ENCODE results near the gene FCRL2.

Gene FCRL2

GRCh38 chr1:157732755-157733154 is 44.2 kb downstream of the FCRL2 start:
- no peak overlapping the region for H3K4me3 ChIP-seq (replicated peaks; ENCODE audit: low read depth, low read length)
- DNase-seq (ENCODE audit: extremely low read depth, low read depth): no peak

GRCh38 chr1:157725221-157725577 is 51.7 kb downstream of the FCRL2 start:
- H3K4me3 ChIP-seq (replicated peaks; ENCODE audit: low read depth, low read length): no peak overlapping the region
- no peak for TF ChIP-seq CTCF (IDR thresholded peaks at IDR 0.05; ENCODE audit: low read depth, low read length, missing control alignments)
- no peak for DNase-seq (ENCODE audit: extremely low read depth, low read depth)

More at GRCh38 chr1:157732755-157733154, 44.2 kb downstream of the FCRL2 start:
- no peak for TF ChIP-seq CTCF (IDR thresholded peaks at IDR 0.05; ENCODE audit: low read depth, low read length, missing control alignments)

GRCh38 chr1:157724537-157725220 is 52.3 kb downstream of the FCRL2 start:
- H3K4me3 ChIP-seq (replicated peaks; ENCODE audit: low read depth, low read length): no peak overlapping the region
- DNase-seq (ENCODE audit: extremely low read depth, low read depth): no peak
- no peak for TF ChIP-seq CTCF (IDR thresholded peaks at IDR 0.05; ENCODE audit: low read depth, low read length, missing control alignments)

GRCh38 chr1:157723157-157723556 is 53.8 kb downstream of the FCRL2 start:
- no peak overlapping the region for H3K4me3 ChIP-seq (replicated peaks; ENCODE audit: low read depth, low read length)
- TF ChIP-seq CTCF (IDR thresholded peaks at IDR 0.05; ENCODE audit: low read depth, low read length, missing control alignments): no peak
- DNase-seq (ENCODE audit: extremely low read depth, low read depth): no peak

DNA sequence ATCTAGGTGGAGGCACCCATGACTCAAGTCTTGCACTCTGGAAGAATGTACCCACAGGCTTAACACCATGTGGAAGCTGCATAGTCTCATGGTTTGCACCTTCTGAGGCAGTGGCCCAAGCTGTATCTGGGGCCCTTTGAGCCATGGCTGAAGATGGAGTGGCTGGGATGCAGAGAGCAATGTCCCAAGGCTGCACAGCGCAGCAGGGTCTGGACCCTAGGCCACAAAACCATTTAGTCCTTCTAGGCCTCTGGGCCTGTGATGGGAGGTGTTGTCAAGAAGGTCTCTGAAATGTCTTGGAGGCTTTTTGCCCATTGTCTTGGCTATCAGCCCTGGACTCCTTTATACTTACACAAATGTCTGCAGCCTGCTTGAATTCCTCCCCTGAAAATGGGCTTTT is 54.9 kb downstream of the FCRL2 start:
- TF ChIP-seq CTCF (IDR thresholded peaks at IDR 0.05; ENCODE audit: low read depth, low read length, missing control alignments): no peak
- no peak for DNase-seq (ENCODE audit: extremely low read depth, low read depth)
- no peak overlapping the region for H3K4me3 ChIP-seq (replicated peaks; ENCODE audit: low read depth, low read length)

DNA sequence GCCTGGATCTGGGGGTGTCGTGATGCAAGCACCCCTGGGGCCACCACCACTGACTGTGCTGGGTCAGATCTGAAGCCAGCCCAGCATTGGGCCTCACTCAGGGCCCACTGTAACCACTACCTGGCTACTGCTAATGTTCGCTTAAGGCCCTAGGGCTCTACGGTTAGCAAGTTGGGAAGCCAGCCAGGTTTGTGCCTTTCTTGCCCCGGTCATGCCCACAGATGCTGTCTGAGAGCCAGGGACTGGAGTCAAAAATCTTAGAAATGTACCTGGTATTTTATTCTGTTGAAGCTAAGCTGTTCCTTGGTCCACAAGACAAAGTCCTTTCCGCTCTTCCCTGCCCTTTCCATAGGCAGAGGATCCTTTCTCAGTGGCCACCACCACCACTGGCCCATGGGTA is 61.2 kb downstream of the FCRL2 start:
- DNase-seq (ENCODE audit: extremely low read depth, low read depth): no peak
- H3K4me3 ChIP-seq (replicated peaks; ENCODE audit: low read depth, low read length): no peak overlapping the region
- no peak for TF ChIP-seq CTCF (IDR thresholded peaks at IDR 0.05; ENCODE audit: low read depth, low read length, missing control alignments)

GRCh38 chr1:157711802-157712201 is 65.1 kb downstream of the FCRL2 start:
- H3K4me3 ChIP-seq (replicated peaks; ENCODE audit: low read depth, low read length): no peak overlapping the region
- no peak for TF ChIP-seq CTCF (IDR thresholded peaks at IDR 0.05; ENCODE audit: low read depth, low read length, missing control alignments)
- DNase-seq (ENCODE audit: extremely low read depth, low read depth): no peak

Measured in HFF-Myc (cell line).